ENCODE measurements around the gene QRICH2.

The QRICH2 gene

GRCh38 chr17:76278952-76279741 lies 28.9 kb downstream of the QRICH2 start:
- Histone ChIP-seq H3K36me3 (ENCODE audit: control insufficient read depth, insufficient read depth, low read length) (no peaks in the 10 kb centered on the region), H3K27ac (ENCODE audit: insufficient read depth, low read depth, low read length, poor library complexity, severe bottlenecking) (no peak overlapping the region), H3K4me1 (ENCODE audit: control insufficient read depth, insufficient read depth, low read length) (peaks cover 5% of the 10 kb centered on the region), H3K27me3 (ENCODE audit: control insufficient read depth, insufficient read depth, low read length, poor library complexity, severe bottlenecking) (no peaks in the 10 kb centered on the region), H3K4me3 (ENCODE audit: insufficient read depth, low read depth, low read length) (no peak overlapping the region), H3K9me3 (ENCODE audit: control insufficient read depth, low read length) (no peaks in the 10 kb centered on the region)
- WGBS, 2 experiments = 73% methylated on average over 28 of the region's 28 CpGs

GRCh38 chr17:76278268-76278908 lies 29.7 kb downstream of the QRICH2 start:
- Histone ChIP-seq H3K9me3 (ENCODE audit: control insufficient read depth, low read length) (no peaks in the 10 kb centered on the region), H3K27me3 (ENCODE audit: control insufficient read depth, insufficient read depth, low read length, poor library complexity, severe bottlenecking) (no peaks in the 10 kb centered on the region), H3K4me3 (ENCODE audit: insufficient read depth, low read depth, low read length) (no peak overlapping the region), H3K4me1 (ENCODE audit: control insufficient read depth, insufficient read depth, low read length) (peaks cover 5% of the 10 kb centered on the region), H3K36me3 (ENCODE audit: control insufficient read depth, insufficient read depth, low read length) (no peaks in the 10 kb centered on the region), H3K27ac (ENCODE audit: insufficient read depth, low read depth, low read length, poor library complexity, severe bottlenecking) (no peak overlapping the region)
- WGBS, 2 experiments = 91 to 92% methylated on average over 19 of the region's 19 CpGs

GRCh38 chr17:76277300-76278267 lies 30.5 kb downstream of the QRICH2 start:
- no peaks in the 10 kb centered on the region for H3K9me3 ChIP-seq (ENCODE audit: control insufficient read depth, low read length)
- no peak overlapping the region for H3K4me3 ChIP-seq (ENCODE audit: insufficient read depth, low read depth, low read length)
- no peaks in the 10 kb centered on the region for H3K27me3 ChIP-seq (ENCODE audit: control insufficient read depth, insufficient read depth, low read length, poor library complexity, severe bottlenecking)
- 94 to 95% methylated on average over 31 of the region's 31 CpGs for WGBS, 2 experiments
- H3K36me3 ChIP-seq (ENCODE audit: control insufficient read depth, insufficient read depth, low read length) = no peaks in the 10 kb centered on the region
- H3K27ac ChIP-seq (ENCODE audit: insufficient read depth, low read depth, low read length, poor library complexity, severe bottlenecking) = no peak overlapping the region
- H3K4me1 ChIP-seq (ENCODE audit: control insufficient read depth, insufficient read depth, low read length) = peaks cover 5% of the 10 kb centered on the region

GRCh38 chr17:76276461-76277299 lies 31.4 kb downstream of the QRICH2 start:
- WGBS, 2 experiments = 89% methylated on average over 19 of the region's 19 CpGs

GRCh38 chr17:76276069-76276431 lies 32.0 kb downstream of the QRICH2 start:
- peaks cover 11% of the 10 kb centered on the region for H3K4me1 ChIP-seq (ENCODE audit: control insufficient read depth, insufficient read depth, low read length)
- H3K36me3 ChIP-seq (ENCODE audit: control insufficient read depth, insufficient read depth, low read length) = no peaks in the 10 kb centered on the region
- no peak overlapping the region for H3K4me3 ChIP-seq (ENCODE audit: insufficient read depth, low read depth, low read length)
- no peaks in the 10 kb centered on the region for H3K9me3 ChIP-seq (ENCODE audit: control insufficient read depth, low read length)
- no peak overlapping the region for H3K27ac ChIP-seq (ENCODE audit: insufficient read depth, low read depth, low read length, poor library complexity, severe bottlenecking)
- H3K27me3 ChIP-seq (ENCODE audit: control insufficient read depth, insufficient read depth, low read length, poor library complexity, severe bottlenecking) = no peaks in the 10 kb centered on the region
- WGBS, 2 experiments = 95 to 96% methylated on average over 10 to 11 of the region's 11 CpGs

More at GRCh38 chr17:76276461-76277299, 31.4 kb downstream of the QRICH2 start:
- Histone ChIP-seq H3K27ac (ENCODE audit: insufficient read depth, low read depth, low read length, poor library complexity, severe bottlenecking) (peak overlapping the region; percentile 42), H3K4me1 (ENCODE audit: control insufficient read depth, insufficient read depth, low read length) (peaks cover 11% of the 10 kb centered on the region), H3K4me3 (ENCODE audit: insufficient read depth, low read depth, low read length) (no peak overlapping the region), H3K9me3 (ENCODE audit: control insufficient read depth, low read length) (no peaks in the 10 kb centered on the region), H3K27me3 (ENCODE audit: control insufficient read depth, insufficient read depth, low read length, poor library complexity, severe bottlenecking) (no peaks in the 10 kb centered on the region), H3K36me3 (ENCODE audit: control insufficient read depth, insufficient read depth, low read length) (no peaks in the 10 kb centered on the region)

GRCh38 chr17:76275382-76276068 lies 32.6 kb downstream of the QRICH2 start:
- H3K36me3 ChIP-seq (ENCODE audit: control insufficient read depth, insufficient read depth, low read length) = no peaks in the 10 kb centered on the region
- no peaks in the 10 kb centered on the region for H3K9me3 ChIP-seq (ENCODE audit: control insufficient read depth, low read length)
- H3K4me3 ChIP-seq (ENCODE audit: insufficient read depth, low read depth, low read length) = no peak overlapping the region
- H3K27me3 ChIP-seq (ENCODE audit: control insufficient read depth, insufficient read depth, low read length, poor library complexity, severe bottlenecking) = no peaks in the 10 kb centered on the region
- no peak overlapping the region for H3K27ac ChIP-seq (ENCODE audit: insufficient read depth, low read depth, low read length, poor library complexity, severe bottlenecking)
- peaks cover 11% of the 10 kb centered on the region for H3K4me1 ChIP-seq (ENCODE audit: control insufficient read depth, insufficient read depth, low read length)
- WGBS, 2 experiments = 92% methylated on average over 22 of the region's 22 CpGs

GRCh38 chr17:76274112-76274956 lies 33.7 kb downstream of the QRICH2 start:
- no peak overlapping the region for H3K4me3 ChIP-seq (ENCODE audit: insufficient read depth, low read depth, low read length)
- no peaks in the 10 kb centered on the region for H3K27me3 ChIP-seq (ENCODE audit: control insufficient read depth, insufficient read depth, low read length, poor library complexity, severe bottlenecking)
- peaks cover 15% of the 10 kb centered on the region for H3K4me1 ChIP-seq (ENCODE audit: control insufficient read depth, insufficient read depth, low read length)
- no peaks in the 10 kb centered on the region for H3K9me3 ChIP-seq (ENCODE audit: control insufficient read depth, low read length)
- no peak overlapping the region for H3K27ac ChIP-seq (ENCODE audit: insufficient read depth, low read depth, low read length, poor library complexity, severe bottlenecking)
- H3K36me3 ChIP-seq (ENCODE audit: control insufficient read depth, insufficient read depth, low read length) = no peaks in the 10 kb centered on the region
- 90% methylated on average over 21 of the region's 21 CpGs for WGBS, 2 experiments

- H3K9me3 ChIP-seq (ENCODE audit: control insufficient read depth, low read length) = no peaks in the 10 kb centered on the region
- no peaks in the 10 kb centered on the region for H3K27me3 ChIP-seq (ENCODE audit: control insufficient read depth, insufficient read depth, low read length, poor library complexity, severe bottlenecking)
- peaks cover 19% of the 10 kb centered on the region for H3K4me1 ChIP-seq (ENCODE audit: control insufficient read depth, insufficient read depth, low read length)
- no peaks in the 10 kb centered on the region for H3K36me3 ChIP-seq (ENCODE audit: control insufficient read depth, insufficient read depth, low read length)
- no peak overlapping the region for H3K27ac ChIP-seq (ENCODE audit: insufficient read depth, low read depth, low read length, poor library complexity, severe bottlenecking)
- H3K4me3 ChIP-seq (ENCODE audit: insufficient read depth, low read depth, low read length) = no peak overlapping the region
- WGBS, 2 experiments = 91 to 93% methylated on average over 26 of the region's 26 CpGs
Observed at GRCh38 chr17:76273445-76274111, 34.5 kb downstream of the QRICH2 start.

Data from ectodermal cell (in vitro differentiated cells).